ENCODE results near the gene GLOD4.
"Not testable (repeated sequence)": the region's sequence is repeated elsewhere in the genome, so short reads cannot be mapped to it uniquely, and the experiment has no call there.

The GLOD4 gene

GRCh38 chr17:781805-782731, at the start of gene GLOD4, which contains the start of gene MRM3:
Gene GLOD4 (minus strand): TSS chr17:782280. CDS start chr17:782255, 25 bp downstream.
Gene MRM3 (plus strand): TSS chr17:782353. CDS start chr17:782379, 26 bp downstream.
- in situ Hi-C loops (cut with MboI; ENCODE audit: low pct_unique_long_range_greater_than_20kb, low sequenced_read_pairs): no loop called here
- DNase-seq: peak; percentile 91

- DNase-seq: no peak
- in situ Hi-C loops (cut with MboI; ENCODE audit: low pct_unique_long_range_greater_than_20kb, low sequenced_read_pairs): no loop called here
Measured at GRCh38 chr17:830950-831349, 48.9 kb upstream of the GLOD4 start.

- in situ Hi-C loops (cut with MboI; ENCODE audit: low pct_unique_long_range_greater_than_20kb, low sequenced_read_pairs): no loop called here
- no peak for DNase-seq
Measured at GRCh38 chr17:830381-830780, 48.3 kb upstream of the GLOD4 start.

GRCh38 chr17:829614-830013, 47.5 kb upstream of the GLOD4 start:
- in situ Hi-C loops (cut with MboI; ENCODE audit: low pct_unique_long_range_greater_than_20kb, low sequenced_read_pairs); DNase-seq: not testable (repeated sequence)

DNA sequence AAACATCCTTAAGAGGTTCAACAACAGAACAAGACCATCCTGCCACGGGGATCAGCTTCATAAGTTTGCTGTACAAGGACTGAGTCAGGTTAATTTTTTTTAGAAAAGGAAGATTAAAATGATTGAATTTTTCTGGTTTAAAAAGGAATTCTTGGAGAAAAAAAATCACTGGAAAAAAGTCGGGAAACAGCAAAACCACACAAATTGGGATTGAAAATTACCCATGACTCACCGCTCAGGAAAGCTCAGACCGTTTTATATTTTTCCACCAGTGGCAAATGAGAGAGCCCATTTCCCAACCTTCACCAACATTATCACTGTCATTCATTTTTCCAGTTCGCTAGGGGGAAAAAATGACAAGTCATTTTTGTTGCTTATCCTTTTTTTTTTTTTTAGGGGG, 46.7 kb upstream of the GLOD4 start:
- no peak for DNase-seq
- in situ Hi-C loops (cut with MboI; ENCODE audit: low pct_unique_long_range_greater_than_20kb, low sequenced_read_pairs): no loop called here

DNA sequence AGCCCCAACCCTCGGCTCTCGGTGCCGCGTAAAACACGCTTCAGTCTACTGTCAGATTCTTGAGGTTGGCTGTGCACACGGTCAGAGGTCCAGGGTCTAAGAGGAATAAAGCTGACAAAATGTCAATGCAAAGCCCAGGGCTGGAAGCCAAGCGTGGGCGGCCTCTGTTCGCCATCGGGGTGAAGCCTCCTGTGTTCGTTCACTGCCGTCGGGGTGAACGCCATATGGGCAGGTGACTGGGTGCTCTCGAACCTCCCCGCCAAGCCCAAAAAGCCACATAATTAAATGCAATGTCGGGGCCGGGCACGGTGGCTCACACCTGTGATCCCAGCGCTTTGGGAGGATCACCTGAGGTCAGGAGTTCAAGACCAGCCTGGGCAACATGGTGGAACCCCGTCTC, 44.7 kb upstream of the GLOD4 start:
- in situ Hi-C loops (cut with MboI; ENCODE audit: low pct_unique_long_range_greater_than_20kb, low sequenced_read_pairs): no loop called here

GRCh38 chr17:825216-825615, 43.1 kb upstream of the GLOD4 start:
- no peak for DNase-seq
- in situ Hi-C loops (cut with MboI; ENCODE audit: low pct_unique_long_range_greater_than_20kb, low sequenced_read_pairs): no loop called here

More for the DNA sequence above, 44.7 kb upstream of the GLOD4 start:
- DNase-seq: no peak

GRCh38 chr17:824378-824777, 42.3 kb upstream of the GLOD4 start:
- in situ Hi-C loops (cut with MboI; ENCODE audit: low pct_unique_long_range_greater_than_20kb, low sequenced_read_pairs): no loop called here
- DNase-seq: no peak

GRCh38 chr17:823501-823902, 41.4 kb upstream of the GLOD4 start:
- in situ Hi-C loops (cut with MboI; ENCODE audit: low pct_unique_long_range_greater_than_20kb, low sequenced_read_pairs): no loop called here
- no peak for DNase-seq

DNA sequence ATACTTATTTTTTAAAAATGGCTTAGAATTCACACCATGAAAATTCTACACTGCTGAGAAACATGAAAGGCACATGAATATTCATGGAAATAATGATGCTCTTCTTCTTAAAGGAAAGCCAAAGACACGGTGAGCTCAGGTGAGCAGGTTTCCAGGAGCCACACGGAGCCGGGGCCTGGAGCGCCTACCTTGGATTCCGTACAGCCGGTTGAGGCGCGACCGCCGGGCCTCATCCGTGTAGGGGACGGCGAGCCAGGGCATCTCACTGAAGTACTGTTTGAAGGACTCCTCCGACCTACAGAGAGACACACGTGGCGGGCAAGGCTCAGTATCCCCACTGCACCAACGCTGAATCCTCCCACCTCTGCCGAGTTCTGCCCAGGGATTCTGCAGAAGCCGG, 37.2 kb upstream of the GLOD4 start:
- no peak for DNase-seq
- in situ Hi-C loops (cut with MboI; ENCODE audit: low pct_unique_long_range_greater_than_20kb, low sequenced_read_pairs): no loop called here

- in situ Hi-C loops (cut with MboI; ENCODE audit: low pct_unique_long_range_greater_than_20kb, low sequenced_read_pairs): no loop called here
- DNase-seq: no peak
Measured at GRCh38 chr17:814371-814770, 32.3 kb upstream of the GLOD4 start.

GRCh38 chr17:812638-813204, 30.6 kb upstream of the GLOD4 start:
- DNase-seq: no peak
- in situ Hi-C loops (cut with MboI; ENCODE audit: low pct_unique_long_range_greater_than_20kb, low sequenced_read_pairs): no loop called here

GRCh38 chr17:811051-811784, 29.1 kb upstream of the GLOD4 start:
- in situ Hi-C loops (cut with MboI; ENCODE audit: low pct_unique_long_range_greater_than_20kb, low sequenced_read_pairs): no loop called here
- DNase-seq: no peak

DNA sequence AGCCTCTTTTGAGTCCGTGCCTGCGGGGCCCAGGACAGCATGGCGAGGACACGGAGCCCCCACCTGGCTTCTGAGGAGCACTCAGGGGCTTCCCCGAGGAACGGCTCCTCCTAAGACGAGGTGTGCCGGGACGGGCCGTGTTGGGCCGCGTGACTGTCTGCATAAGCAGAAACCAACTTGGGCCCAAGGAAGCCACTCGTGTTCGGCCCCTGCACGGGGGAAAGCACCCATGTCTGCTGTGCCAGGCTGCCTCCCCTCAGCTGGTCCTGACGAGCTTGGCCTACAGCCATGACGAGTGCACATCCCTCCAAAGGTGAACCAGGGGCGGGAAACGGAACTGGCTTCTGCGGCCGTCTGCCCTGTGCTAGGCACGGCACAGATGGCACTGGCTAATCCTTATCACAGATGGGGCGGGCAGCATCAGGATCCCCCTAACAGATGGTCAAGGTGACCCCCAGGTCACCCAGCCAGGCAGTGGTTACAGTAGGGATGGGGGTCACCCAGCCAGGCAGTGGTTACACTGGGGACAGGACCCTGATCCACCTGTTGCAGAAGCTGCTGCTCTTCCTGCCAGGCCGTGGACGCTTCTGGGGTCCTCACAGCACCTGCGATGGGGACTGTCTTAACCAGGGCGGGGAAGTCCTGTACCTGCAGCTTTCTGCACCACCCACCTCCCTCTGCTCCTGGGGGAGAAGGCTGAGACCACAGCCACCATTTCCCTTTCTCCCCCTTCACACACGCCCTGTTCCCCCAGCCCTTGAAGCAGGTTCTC, 25.6 kb upstream of the GLOD4 start:
- DNase-seq: no peak
- in situ Hi-C loops (cut with MboI; ENCODE audit: low pct_unique_long_range_greater_than_20kb, low sequenced_read_pairs): no loop called here

- DNase-seq: no peak
- in situ Hi-C loops (cut with MboI; ENCODE audit: low pct_unique_long_range_greater_than_20kb, low sequenced_read_pairs): no loop called here
Measured at GRCh38 chr17:806781-807522, 24.9 kb upstream of the GLOD4 start.

GRCh38 chr17:806346-806745, 24.3 kb upstream of the GLOD4 start:
- no peak for DNase-seq
- in situ Hi-C loops (cut with MboI; ENCODE audit: low pct_unique_long_range_greater_than_20kb, low sequenced_read_pairs): no loop called here

- DNase-seq; in situ Hi-C loops (cut with MboI; ENCODE audit: low pct_unique_long_range_greater_than_20kb, low sequenced_read_pairs): not testable (repeated sequence)
Measured at GRCh38 chr17:805886-806285, 23.8 kb upstream of the GLOD4 start.

GRCh38 chr17:804541-805435, 22.7 kb upstream of the GLOD4 start:
- no peak for DNase-seq
- in situ Hi-C loops (cut with MboI; ENCODE audit: low pct_unique_long_range_greater_than_20kb, low sequenced_read_pairs): no loop called here

Data from KBM-7 (cell line).